HL-60 (cell line): ENCODE measurements around the gene ABCC11.

Experiments
- GABPA ChIP-seq: IDR thresholded peaks from 2 replicates; pipeline ENCODE4 v1.6.1; 2012; ENCODE audit warnings: low read depth
- POLR2AphosphoS5 ChIP-seq: IDR thresholded peaks from 2 replicates; pipeline ENCODE4 v1.6.1; 2012; ENCODE audit warnings: low read depth
- SPI1 ChIP-seq: IDR thresholded peaks from 2 replicates; pipeline ENCODE4 v1.6.1; 2012; ENCODE audit warnings: low read depth, mild to moderate bottlenecking, borderline replicate concordance
- TF ChIP-seq, protein P1 (sequence below): IDR thresholded peaks from one replicate; pipeline ENCODE4 v1.5.1; 2011; ENCODE audit warnings: low read length, control low read depth, inconsistent platforms; ENCODE audit not compliant: insufficient read depth
- TF ChIP-seq, protein P2 (sequence below): IDR thresholded peaks from 2 replicates; pipeline ENCODE4 v1.6.1; 2012; ENCODE audit warnings: low read depth; ENCODE audit not compliant: insufficient replicate concordance

GRCh38 chr16:48276102-48276501 is 28.8 kb upstream of the ABCC11 start:
- TF ChIP-seq, protein P1, sequence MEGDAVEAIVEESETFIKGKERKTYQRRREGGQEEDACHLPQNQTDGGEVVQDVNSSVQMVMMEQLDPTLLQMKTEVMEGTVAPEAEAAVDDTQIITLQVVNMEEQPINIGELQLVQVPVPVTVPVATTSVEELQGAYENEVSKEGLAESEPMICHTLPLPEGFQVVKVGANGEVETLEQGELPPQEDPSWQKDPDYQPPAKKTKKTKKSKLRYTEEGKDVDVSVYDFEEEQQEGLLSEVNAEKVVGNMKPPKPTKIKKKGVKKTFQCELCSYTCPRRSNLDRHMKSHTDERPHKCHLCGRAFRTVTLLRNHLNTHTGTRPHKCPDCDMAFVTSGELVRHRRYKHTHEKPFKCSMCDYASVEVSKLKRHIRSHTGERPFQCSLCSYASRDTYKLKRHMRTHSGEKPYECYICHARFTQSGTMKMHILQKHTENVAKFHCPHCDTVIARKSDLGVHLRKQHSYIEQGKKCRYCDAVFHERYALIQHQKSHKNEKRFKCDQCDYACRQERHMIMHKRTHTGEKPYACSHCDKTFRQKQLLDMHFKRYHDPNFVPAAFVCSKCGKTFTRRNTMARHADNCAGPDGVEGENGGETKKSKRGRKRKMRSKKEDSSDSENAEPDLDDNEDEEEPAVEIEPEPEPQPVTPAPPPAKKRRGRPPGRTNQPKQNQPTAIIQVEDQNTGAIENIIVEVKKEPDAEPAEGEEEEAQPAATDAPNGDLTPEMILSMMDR = no peak
- TF ChIP-seq, protein P2, sequence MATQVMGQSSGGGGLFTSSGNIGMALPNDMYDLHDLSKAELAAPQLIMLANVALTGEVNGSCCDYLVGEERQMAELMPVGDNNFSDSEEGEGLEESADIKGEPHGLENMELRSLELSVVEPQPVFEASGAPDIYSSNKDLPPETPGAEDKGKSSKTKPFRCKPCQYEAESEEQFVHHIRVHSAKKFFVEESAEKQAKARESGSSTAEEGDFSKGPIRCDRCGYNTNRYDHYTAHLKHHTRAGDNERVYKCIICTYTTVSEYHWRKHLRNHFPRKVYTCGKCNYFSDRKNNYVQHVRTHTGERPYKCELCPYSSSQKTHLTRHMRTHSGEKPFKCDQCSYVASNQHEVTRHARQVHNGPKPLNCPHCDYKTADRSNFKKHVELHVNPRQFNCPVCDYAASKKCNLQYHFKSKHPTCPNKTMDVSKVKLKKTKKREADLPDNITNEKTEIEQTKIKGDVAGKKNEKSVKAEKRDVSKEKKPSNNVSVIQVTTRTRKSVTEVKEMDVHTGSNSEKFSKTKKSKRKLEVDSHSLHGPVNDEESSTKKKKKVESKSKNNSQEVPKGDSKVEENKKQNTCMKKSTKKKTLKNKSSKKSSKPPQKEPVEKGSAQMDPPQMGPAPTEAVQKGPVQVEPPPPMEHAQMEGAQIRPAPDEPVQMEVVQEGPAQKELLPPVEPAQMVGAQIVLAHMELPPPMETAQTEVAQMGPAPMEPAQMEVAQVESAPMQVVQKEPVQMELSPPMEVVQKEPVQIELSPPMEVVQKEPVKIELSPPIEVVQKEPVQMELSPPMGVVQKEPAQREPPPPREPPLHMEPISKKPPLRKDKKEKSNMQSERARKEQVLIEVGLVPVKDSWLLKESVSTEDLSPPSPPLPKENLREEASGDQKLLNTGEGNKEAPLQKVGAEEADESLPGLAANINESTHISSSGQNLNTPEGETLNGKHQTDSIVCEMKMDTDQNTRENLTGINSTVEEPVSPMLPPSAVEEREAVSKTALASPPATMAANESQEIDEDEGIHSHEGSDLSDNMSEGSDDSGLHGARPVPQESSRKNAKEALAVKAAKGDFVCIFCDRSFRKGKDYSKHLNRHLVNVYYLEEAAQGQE = no peak
- TF ChIP-seq POLR2AphosphoS5 (no peak), SPI1 (no peak), GABPA (no peak)
